ENCODE data around the gene RFNG.
A peak's percentile ranks its signal among the peaks of the same experiment; 100 is the strongest.

Gene RFNG

DNA sequence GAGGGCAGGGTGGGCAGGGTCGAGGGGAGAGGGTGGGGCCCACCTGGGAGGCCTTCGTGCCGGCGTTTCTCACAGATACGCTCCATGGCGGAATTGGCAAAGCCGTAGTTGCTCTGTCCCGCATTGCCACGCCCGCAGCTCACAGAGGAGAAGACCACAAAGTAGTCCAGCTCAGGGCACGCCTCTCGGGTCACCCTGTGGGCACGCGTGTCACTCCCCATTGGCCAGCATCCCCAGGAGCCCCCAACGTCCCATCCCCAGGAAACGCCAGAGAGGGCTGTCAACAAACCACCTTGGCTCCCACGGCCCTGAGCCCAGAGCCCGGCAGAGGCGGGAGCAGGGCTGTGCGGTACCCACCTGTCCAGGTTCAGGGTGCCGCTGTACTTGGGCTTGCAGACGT, 30.4 kb upstream of the RFNG start:
- no peak for DNase-seq (ENCODE audit: low read depth)
- no peak overlapping the region for H3K4me3 ChIP-seq (ENCODE audit: low read depth, low read length)
- TF ChIP-seq, protein P1, sequence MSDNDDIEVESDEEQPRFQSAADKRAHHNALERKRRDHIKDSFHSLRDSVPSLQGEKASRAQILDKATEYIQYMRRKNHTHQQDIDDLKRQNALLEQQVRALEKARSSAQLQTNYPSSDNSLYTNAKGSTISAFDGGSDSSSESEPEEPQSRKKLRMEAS (IDR thresholded peaks at IDR 0.05; ENCODE audit: low read depth, low read length), result no peak
- TF ChIP-seq POLR2A (IDR thresholded peaks at IDR 0.05; ENCODE audit: extremely low read depth, insufficient read length) (peak; percentile 6), MYC (IDR thresholded peaks at IDR 0.05; ENCODE audit: low read depth, low read length) (no peak)
- TF ChIP-seq, protein P2, sequence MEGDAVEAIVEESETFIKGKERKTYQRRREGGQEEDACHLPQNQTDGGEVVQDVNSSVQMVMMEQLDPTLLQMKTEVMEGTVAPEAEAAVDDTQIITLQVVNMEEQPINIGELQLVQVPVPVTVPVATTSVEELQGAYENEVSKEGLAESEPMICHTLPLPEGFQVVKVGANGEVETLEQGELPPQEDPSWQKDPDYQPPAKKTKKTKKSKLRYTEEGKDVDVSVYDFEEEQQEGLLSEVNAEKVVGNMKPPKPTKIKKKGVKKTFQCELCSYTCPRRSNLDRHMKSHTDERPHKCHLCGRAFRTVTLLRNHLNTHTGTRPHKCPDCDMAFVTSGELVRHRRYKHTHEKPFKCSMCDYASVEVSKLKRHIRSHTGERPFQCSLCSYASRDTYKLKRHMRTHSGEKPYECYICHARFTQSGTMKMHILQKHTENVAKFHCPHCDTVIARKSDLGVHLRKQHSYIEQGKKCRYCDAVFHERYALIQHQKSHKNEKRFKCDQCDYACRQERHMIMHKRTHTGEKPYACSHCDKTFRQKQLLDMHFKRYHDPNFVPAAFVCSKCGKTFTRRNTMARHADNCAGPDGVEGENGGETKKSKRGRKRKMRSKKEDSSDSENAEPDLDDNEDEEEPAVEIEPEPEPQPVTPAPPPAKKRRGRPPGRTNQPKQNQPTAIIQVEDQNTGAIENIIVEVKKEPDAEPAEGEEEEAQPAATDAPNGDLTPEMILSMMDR (IDR thresholded peaks at IDR 0.05; ENCODE audit: low read depth, low read length), result no peak

DNA sequence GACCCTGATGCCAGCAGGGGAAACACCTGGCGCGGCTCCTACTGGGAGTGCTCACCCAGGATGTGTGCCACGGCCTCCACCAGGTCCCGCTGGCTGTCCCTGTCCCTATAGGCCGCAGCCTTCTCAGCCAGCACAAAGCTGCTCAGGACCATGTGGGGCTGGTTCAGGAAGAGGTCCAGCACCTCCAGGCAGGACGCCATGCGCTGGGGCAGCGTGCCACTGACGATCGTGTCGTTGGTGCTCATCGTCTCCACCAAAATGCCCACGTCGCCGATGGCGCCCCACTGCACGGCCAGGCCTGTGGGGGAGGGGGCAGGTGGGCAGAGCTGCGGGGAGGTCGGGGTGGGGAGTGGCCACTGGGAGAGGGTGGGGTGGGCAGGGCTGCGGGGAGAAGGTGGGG, 29.9 kb upstream of the RFNG start:
- TF ChIP-seq POLR2A (IDR thresholded peaks at IDR 0.05; ENCODE audit: extremely low read depth, insufficient read length), result no peak
- no peak for TF ChIP-seq MYC (IDR thresholded peaks at IDR 0.05; ENCODE audit: low read depth, low read length)
- TF ChIP-seq, protein P1 (IDR thresholded peaks at IDR 0.05; ENCODE audit: low read depth, low read length), result no peak
- TF ChIP-seq, protein P2 (IDR thresholded peaks at IDR 0.05; ENCODE audit: low read depth, low read length), result no peak
- no peak overlapping the region for H3K4me3 ChIP-seq (ENCODE audit: low read depth, low read length)
- no peak for DNase-seq (ENCODE audit: low read depth)

GRCh38 chr17:82080789-82081464, 29.3 kb upstream of the RFNG start:
- no peak for DNase-seq (ENCODE audit: low read depth)

DNA sequence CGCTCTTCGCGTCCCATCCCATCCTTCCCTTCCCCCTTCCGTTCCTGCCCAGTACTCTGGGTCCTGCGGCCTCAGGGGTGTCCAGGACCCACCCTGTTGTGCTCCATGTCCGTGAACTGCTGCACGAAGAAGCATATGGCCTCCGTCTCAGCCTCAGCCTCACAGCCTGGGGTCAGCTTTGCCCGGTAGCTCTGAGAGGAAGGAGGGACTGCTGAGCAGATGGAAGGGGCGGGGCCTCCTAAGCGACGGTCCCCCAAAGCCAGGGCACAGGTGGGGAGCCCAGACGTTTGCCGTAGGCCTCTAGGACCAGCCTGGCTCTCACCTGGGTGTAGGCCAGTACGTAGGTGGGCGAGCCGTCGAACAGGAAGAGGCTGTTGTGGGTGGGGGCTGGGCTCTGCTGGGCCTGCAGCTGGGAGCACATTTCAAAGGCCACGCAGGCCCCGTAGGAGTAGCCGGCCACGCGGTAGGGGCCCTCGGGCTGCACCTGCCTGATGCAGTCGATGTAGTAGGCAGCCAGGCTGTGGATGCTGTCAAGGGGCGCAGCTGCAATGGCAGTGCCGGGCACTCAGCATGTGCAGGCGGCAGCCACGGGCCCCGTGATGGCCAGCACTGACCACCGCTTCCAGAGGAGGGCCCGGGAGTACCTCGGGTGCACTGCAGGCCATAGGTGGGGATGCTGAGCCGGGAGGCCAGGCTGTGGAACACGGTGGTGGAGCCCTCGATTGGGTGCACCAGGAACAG, 28.6 kb upstream of the RFNG start:
- TF ChIP-seq POLR2A (IDR thresholded peaks at IDR 0.05; ENCODE audit: extremely low read depth, insufficient read length) (peak; percentile 11), MYC (IDR thresholded peaks at IDR 0.05; ENCODE audit: low read depth, low read length) (no peak)
- no peak for DNase-seq (ENCODE audit: low read depth)
- H3K4me3 ChIP-seq (ENCODE audit: low read depth, low read length), result no peak overlapping the region

More at GRCh38 chr17:82080789-82081464, 29.3 kb upstream of the RFNG start:
- H3K4me3 ChIP-seq (ENCODE audit: low read depth, low read length), result no peak overlapping the region
- TF ChIP-seq MYC (IDR thresholded peaks at IDR 0.05; ENCODE audit: low read depth, low read length) (no peak), POLR2A (IDR thresholded peaks at IDR 0.05; ENCODE audit: extremely low read depth, insufficient read length) (no peak)
- TF ChIP-seq, protein P1 (IDR thresholded peaks at IDR 0.05; ENCODE audit: low read depth, low read length), result no peak
- TF ChIP-seq, protein P2 (IDR thresholded peaks at IDR 0.05; ENCODE audit: low read depth, low read length), result no peak

DNA sequence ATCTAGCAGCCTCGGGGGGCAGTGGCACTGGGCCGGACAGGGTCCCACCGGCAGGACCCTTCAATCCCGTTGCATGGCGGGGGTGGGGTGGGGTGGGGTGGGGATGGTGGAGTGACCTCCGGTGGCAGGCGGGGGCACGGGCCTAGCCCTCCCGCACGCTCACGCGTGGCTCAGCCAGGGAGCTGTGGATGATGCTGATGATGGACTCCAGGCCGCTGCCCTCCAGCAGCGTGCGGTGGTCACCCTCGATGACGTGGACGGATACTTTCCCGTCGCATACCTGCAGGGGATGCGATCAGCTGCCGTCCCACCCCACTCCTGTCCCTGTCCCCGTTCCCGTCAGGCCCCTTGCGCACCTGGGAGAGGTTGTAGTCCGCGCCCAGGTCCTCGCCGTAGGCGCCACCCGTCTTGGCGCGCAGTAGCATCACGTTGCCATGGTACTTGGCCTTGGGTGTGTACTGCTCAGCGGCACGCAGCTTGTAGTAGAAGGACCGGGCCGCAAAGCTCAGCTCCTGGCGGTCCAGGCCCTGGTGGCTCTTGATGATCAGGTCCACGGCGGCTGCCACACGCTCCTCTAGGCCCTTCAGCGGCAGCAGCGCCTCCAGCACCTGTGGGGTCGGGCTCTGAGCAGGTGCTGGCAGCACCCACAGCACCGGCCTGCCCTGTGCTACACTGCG, 27.5 kb upstream of the RFNG start:
- H3K4me3 ChIP-seq (ENCODE audit: low read depth, low read length), result no peak overlapping the region
- DNase-seq (ENCODE audit: low read depth), result no peak
- TF ChIP-seq POLR2A (IDR thresholded peaks at IDR 0.05; ENCODE audit: extremely low read depth, insufficient read length), result no peak
- TF ChIP-seq, protein P2 (IDR thresholded peaks at IDR 0.05; ENCODE audit: low read depth, low read length), result no peak
- TF ChIP-seq MYC (IDR thresholded peaks at IDR 0.05; ENCODE audit: low read depth, low read length), result no peak
- TF ChIP-seq, protein P1 (IDR thresholded peaks at IDR 0.05; ENCODE audit: low read depth, low read length), result no peak

DNA sequence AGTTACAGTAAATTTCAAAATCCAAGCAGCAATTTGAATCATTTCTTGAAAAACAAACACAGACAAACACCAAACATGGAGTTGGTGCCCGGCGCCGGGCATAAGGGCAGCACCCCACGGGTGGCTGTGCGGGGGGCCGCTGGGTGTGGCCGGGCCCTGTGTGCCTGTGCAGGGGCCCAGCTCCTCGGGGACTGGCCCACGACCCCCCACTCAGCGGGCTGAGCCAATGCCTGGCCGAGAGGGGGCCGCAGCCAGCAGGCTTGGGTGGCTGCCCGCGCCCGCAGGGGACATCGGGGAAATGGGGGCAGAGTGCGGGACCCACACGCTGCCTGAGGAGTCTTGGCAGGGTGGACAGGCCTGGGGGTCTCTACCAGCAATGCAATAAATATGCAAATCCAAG, 26.8 kb upstream of the RFNG start:
- no peak for DNase-seq (ENCODE audit: low read depth)
- TF ChIP-seq POLR2A (IDR thresholded peaks at IDR 0.05; ENCODE audit: extremely low read depth, insufficient read length), result no peak
- TF ChIP-seq, protein P2 (IDR thresholded peaks at IDR 0.05; ENCODE audit: low read depth, low read length), result no peak
- TF ChIP-seq, protein P1 (IDR thresholded peaks at IDR 0.05; ENCODE audit: low read depth, low read length), result no peak
- no peak for TF ChIP-seq MYC (IDR thresholded peaks at IDR 0.05; ENCODE audit: low read depth, low read length)
- H3K4me3 ChIP-seq (ENCODE audit: low read depth, low read length), result no peak overlapping the region

Data from NB4 (cell line).